ENCODE measurements around the gene ARPC1A.

DNA sequence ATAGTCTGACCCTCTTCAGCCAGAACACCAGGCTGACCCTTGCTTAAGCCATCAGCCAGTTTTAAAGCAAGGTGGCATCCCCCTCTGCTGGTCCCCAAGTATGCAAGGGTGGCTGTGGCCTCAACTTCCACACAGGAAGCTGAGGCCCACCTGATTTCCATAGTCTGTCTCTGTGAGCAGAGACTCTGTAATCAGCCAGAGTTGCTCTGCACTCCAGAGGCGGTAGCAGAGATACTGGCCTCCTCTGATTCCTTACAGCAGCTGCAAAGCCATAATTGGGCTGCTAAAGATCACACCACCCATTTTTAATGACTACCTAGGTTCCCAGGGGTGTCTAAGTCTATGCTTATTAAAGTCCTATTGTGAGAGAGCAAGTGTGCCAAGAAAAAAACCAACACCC is 80.9 kb downstream of the ARPC1A start:
- TF ChIP-seq SIN3A (IDR thresholded peaks at IDR 0.05; ENCODE audit: borderline replicate concordance, insufficient read depth, low read depth, low read length), result no peak
- TF ChIP-seq, protein P1, sequence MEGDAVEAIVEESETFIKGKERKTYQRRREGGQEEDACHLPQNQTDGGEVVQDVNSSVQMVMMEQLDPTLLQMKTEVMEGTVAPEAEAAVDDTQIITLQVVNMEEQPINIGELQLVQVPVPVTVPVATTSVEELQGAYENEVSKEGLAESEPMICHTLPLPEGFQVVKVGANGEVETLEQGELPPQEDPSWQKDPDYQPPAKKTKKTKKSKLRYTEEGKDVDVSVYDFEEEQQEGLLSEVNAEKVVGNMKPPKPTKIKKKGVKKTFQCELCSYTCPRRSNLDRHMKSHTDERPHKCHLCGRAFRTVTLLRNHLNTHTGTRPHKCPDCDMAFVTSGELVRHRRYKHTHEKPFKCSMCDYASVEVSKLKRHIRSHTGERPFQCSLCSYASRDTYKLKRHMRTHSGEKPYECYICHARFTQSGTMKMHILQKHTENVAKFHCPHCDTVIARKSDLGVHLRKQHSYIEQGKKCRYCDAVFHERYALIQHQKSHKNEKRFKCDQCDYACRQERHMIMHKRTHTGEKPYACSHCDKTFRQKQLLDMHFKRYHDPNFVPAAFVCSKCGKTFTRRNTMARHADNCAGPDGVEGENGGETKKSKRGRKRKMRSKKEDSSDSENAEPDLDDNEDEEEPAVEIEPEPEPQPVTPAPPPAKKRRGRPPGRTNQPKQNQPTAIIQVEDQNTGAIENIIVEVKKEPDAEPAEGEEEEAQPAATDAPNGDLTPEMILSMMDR (IDR thresholded peaks at IDR 0.05), result no peak
- no peak for TF ChIP-seq REST (IDR thresholded peaks at IDR 0.05; ENCODE audit: insufficient read depth in 1 of 2, low read depth in 2 of 2, low read length in 1 of 2)
- no peak for TF ChIP-seq POLR2AphosphoS5 (IDR thresholded peaks at IDR 0.05; ENCODE audit: low read depth, low read length)
- no peak for TF ChIP-seq TCF7L2 (IDR thresholded peaks at IDR 0.05; ENCODE audit: low read depth, low read length)
